ENCODE results near the gene AADACL2. TPM values are rescaled to one million over a fixed set of nuclear protein-coding genes. Genes with fewer than 3 reads are reported as not detected.

Gene AADACL2, protein sequence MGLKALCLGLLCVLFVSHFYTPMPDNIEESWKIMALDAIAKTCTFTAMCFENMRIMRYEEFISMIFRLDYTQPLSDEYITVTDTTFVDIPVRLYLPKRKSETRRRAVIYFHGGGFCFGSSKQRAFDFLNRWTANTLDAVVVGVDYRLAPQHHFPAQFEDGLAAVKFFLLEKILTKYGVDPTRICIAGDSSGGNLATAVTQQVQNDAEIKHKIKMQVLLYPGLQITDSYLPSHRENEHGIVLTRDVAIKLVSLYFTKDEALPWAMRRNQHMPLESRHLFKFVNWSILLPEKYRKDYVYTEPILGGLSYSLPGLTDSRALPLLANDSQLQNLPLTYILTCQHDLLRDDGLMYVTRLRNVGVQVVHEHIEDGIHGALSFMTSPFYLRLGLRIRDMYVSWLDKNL
- total RNA-seq (ENCODE audit: unreplicated experiment): not detected
- long read RNA-seq: 0 reads

DNA sequence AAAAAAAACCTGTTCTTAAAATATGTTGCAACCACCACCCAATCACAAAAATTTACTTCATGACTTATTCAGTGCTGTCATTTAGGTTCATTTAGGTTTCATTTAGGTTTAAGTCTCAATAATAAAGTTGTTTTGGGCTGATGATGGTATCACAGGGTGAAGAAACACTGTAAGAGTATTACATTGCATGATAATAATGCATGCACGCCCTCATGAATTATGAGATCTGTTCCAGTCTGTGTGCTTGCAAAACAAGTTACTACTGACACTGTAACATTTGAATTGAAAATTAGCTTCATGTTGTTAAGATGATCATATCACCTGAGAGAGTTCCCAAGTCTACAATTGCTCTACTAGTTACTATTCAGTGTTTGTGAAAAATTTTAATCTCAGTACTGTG is at the start of gene AADACL2:
AADACL2 (plus strand) TSS at position 315 of the 400 bp plus-strand sequence. CDS start 109 bp downstream, outside the sequence.
- TF ChIP-seq, protein P1, sequence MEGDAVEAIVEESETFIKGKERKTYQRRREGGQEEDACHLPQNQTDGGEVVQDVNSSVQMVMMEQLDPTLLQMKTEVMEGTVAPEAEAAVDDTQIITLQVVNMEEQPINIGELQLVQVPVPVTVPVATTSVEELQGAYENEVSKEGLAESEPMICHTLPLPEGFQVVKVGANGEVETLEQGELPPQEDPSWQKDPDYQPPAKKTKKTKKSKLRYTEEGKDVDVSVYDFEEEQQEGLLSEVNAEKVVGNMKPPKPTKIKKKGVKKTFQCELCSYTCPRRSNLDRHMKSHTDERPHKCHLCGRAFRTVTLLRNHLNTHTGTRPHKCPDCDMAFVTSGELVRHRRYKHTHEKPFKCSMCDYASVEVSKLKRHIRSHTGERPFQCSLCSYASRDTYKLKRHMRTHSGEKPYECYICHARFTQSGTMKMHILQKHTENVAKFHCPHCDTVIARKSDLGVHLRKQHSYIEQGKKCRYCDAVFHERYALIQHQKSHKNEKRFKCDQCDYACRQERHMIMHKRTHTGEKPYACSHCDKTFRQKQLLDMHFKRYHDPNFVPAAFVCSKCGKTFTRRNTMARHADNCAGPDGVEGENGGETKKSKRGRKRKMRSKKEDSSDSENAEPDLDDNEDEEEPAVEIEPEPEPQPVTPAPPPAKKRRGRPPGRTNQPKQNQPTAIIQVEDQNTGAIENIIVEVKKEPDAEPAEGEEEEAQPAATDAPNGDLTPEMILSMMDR (IDR thresholded peaks at IDR 0.05; ENCODE audit: unreplicated experiment): no peak
- Mint-ChIP-seq H3K36me3 (ENCODE audit: low read depth, unreplicated experiment) (no peaks in the 10 kb centered on the region), H3K4me3 (ENCODE audit: unreplicated experiment) (no peak within 1 kb of the TSS), H3K9me3 (ENCODE audit: unreplicated experiment) (no peaks in the 10 kb centered on the region), H3K27me3 (ENCODE audit: unreplicated experiment) (no peaks in the 10 kb centered on the region), H3K4me1 (ENCODE audit: unreplicated experiment) (no peaks in the 10 kb centered on the region), H3K27ac (ENCODE audit: unreplicated experiment) (no peak within 1 kb of the TSS)
- DNase-seq (ENCODE audit: low spot score): no peak

DNA sequence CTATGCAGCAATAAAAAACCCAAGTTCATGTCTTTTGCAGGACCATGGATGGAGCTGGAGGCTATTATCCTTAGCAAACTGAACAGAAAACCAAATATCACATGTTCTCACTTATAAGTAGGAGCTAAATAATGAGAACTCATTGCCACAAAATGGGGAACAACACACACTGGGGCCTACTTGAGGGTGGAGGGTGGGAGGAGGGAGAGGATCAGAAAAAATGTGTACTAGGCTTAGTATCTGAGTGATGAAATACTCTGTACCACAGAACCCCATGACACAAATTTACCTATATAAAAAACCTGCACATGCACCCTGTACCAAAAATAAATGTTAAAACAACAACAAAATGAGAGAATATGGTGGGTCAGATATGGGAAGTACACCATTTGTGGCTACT is 49.6 kb upstream of the AADACL2 start:
- no peaks in the 10 kb centered on the region for H3K4me1 Mint-ChIP-seq (ENCODE audit: unreplicated experiment)
- TF ChIP-seq, protein P1 (IDR thresholded peaks at IDR 0.05; ENCODE audit: unreplicated experiment): no peak
- H3K36me3 Mint-ChIP-seq (ENCODE audit: low read depth, unreplicated experiment): no peaks in the 10 kb centered on the region
- H3K27me3 Mint-ChIP-seq (ENCODE audit: unreplicated experiment): no peaks in the 10 kb centered on the region
- no peak overlapping the region for H3K4me3 Mint-ChIP-seq (ENCODE audit: unreplicated experiment)
- H3K27ac Mint-ChIP-seq (ENCODE audit: unreplicated experiment): no peak overlapping the region
- no peak for DNase-seq (ENCODE audit: low spot score)
- no peaks in the 10 kb centered on the region for H3K9me3 Mint-ChIP-seq (ENCODE audit: unreplicated experiment)

DNA sequence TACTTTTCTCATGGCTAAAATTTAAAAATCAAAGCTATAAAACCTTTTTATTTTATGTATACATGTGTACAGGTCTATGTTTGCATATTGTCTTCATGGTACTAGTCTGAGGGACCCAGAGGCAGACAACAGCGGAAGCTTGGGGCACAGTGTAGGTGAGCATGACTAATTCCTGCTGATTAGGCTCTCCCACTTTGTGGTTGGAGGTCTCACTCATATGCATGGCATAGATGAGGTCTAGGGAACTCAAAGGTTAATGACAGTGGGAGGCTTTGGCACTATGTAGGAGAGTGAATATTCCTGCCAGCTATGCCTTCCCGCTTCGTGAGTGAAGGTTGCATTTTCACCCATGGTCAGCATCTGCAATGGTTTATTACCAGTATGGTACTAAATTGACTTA is 47.5 kb upstream of the AADACL2 start:
- Mint-ChIP-seq H3K4me3 (ENCODE audit: unreplicated experiment) (no peak overlapping the region), H3K27me3 (ENCODE audit: unreplicated experiment) (no peaks in the 10 kb centered on the region), H3K4me1 (ENCODE audit: unreplicated experiment) (no peaks in the 10 kb centered on the region), H3K27ac (ENCODE audit: unreplicated experiment) (no peak overlapping the region), H3K36me3 (ENCODE audit: low read depth, unreplicated experiment) (no peaks in the 10 kb centered on the region), H3K9me3 (ENCODE audit: unreplicated experiment) (no peaks in the 10 kb centered on the region)
- no peak for DNase-seq (ENCODE audit: low spot score)
- TF ChIP-seq, protein P1 (IDR thresholded peaks at IDR 0.05; ENCODE audit: unreplicated experiment): no peak

DNA sequence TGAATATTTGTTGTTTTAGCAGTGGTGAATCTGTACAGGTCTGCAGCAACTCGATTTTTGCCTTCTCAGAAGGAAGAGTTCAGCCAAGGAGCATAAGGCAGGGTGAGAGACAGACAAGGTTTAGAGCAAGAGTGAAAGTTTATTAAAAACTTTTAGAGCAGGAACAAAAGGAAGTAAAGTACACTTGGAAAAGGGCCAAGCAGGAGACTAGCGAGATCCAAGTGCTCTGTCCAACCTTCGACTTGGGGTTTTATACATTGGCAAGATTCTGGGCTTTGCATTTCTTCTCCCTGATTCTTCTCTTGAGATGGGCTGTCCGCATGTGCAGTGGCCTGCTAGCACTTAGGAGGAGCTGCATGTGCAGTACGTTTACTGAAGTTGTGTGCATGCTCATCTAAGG is 46.7 kb upstream of the AADACL2 start:
- Mint-ChIP-seq H3K27me3 (ENCODE audit: unreplicated experiment) (no peaks in the 10 kb centered on the region), H3K9me3 (ENCODE audit: unreplicated experiment) (no peaks in the 10 kb centered on the region), H3K4me3 (ENCODE audit: unreplicated experiment) (no peak overlapping the region), H3K27ac (ENCODE audit: unreplicated experiment) (no peak overlapping the region), H3K36me3 (ENCODE audit: low read depth, unreplicated experiment) (no peaks in the 10 kb centered on the region), H3K4me1 (ENCODE audit: unreplicated experiment) (no peaks in the 10 kb centered on the region)
- TF ChIP-seq, protein P1 (IDR thresholded peaks at IDR 0.05; ENCODE audit: unreplicated experiment): no peak
- DNase-seq (ENCODE audit: low spot score): no peak

DNA sequence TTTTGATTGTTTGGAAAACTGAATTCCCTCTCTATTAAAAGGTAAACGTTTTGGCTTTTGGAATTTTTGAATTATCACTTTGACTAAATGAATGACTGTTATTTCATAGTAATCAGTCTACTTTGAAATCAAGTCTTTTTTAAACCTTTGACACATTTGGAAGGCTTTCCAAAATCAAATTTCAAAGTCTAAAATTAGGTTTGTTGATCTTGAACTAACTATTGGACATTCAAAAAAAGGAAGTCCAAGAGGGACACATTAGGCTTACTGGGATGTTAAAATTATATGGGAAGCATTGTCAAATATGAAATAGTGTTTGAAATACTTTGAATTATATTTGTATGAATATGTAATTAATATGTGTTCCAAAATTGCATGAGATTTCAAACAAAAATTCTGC is 45.2 kb upstream of the AADACL2 start:
- H3K36me3 Mint-ChIP-seq (ENCODE audit: low read depth, unreplicated experiment): no peaks in the 10 kb centered on the region
- TF ChIP-seq, protein P1 (IDR thresholded peaks at IDR 0.05; ENCODE audit: unreplicated experiment): no peak
- DNase-seq (ENCODE audit: low spot score): no peak
- H3K27ac Mint-ChIP-seq (ENCODE audit: unreplicated experiment): no peak overlapping the region
- H3K27me3 Mint-ChIP-seq (ENCODE audit: unreplicated experiment): no peaks in the 10 kb centered on the region
- H3K9me3 Mint-ChIP-seq (ENCODE audit: unreplicated experiment): no peaks in the 10 kb centered on the region
- no peak overlapping the region for H3K4me3 Mint-ChIP-seq (ENCODE audit: unreplicated experiment)
- no peaks in the 10 kb centered on the region for H3K4me1 Mint-ChIP-seq (ENCODE audit: unreplicated experiment)

All from endothelial cell (in vitro differentiated cells).